ENCODE measurements around the gene PRKRIP1. TPM values are rescaled to one million over a fixed set of nuclear protein-coding genes. Genes with fewer than 3 reads are reported as not detected.

The PRKRIP1 gene
- total RNA-seq, 1 experiment from 2014 or later, result 24.9 TPM

- H3K27ac ChIP-seq (ENCODE audit: low read length), result no peak overlapping the region
- POLR2A ChIA-PET, result no interaction called here
- DNase-seq (ENCODE audit: low read depth, low spot score), result no peak
Measured at GRCh38 chr7:102451371-102452054, 55.4 kb downstream of the PRKRIP1 start.

GRCh38 chr7:102452451-102452850 lies 56.3 kb downstream of the PRKRIP1 start:
- no peak overlapping the region for H3K27ac ChIP-seq (ENCODE audit: low read length)
- ChIA-PET POLR2A (no interaction called here), CTCF (interaction anchor here (0.7 kb wide), 1 partner anchor 178 kb away, joined by 3 read pairs; no protein-coding TSS in a partner anchor)
- no peaks in the 10 kb centered on the region for H3K9me3 ChIP-seq (ENCODE audit: control insufficient read depth, insufficient read depth, low read depth, low read length)
- DNase-seq (ENCODE audit: low read depth, low spot score) (no peak), ATAC-seq (no peak)
- H3K4me1 ChIP-seq (ENCODE audit: control insufficient read depth, insufficient read depth, low read length), result peaks cover 9% of the 10 kb centered on the region
- no peaks in the 10 kb centered on the region for H3K36me3 ChIP-seq (ENCODE audit: control insufficient read depth, insufficient read depth, low read length)
- no TSS peak for BruUV-seq (replicated peaks)
- intact Hi-C loops (cut with micrococcal nuclease; ENCODE audit: unreplicated experiment) (no loop called here), in situ Hi-C loops (cut with HindIII; ENCODE audit: low pct_unique_long_range_greater_than_20kb, low sequenced_read_pairs) (no loop called here)
- H3K4me3 ChIP-seq (ENCODE audit: low read depth in 2 of 2, low read length in 2 of 2), result no peak overlapping the region
- TF ChIP-seq POLR2AphosphoS5 (IDR thresholded peaks at IDR 0.05; ENCODE audit: low read depth, low read length) (no peak), CTCF (IDR thresholded peaks at IDR 0.05) (no peak), TCF7L2 (IDR thresholded peaks at IDR 0.05; ENCODE audit: low read depth, low read length) (no peak), REST (IDR thresholded peaks at IDR 0.05; ENCODE audit: insufficient read depth in 1 of 2, low read depth in 2 of 2, low read length in 1 of 2) (no peak), SIN3A (IDR thresholded peaks at IDR 0.05; ENCODE audit: borderline replicate concordance, insufficient read depth, low read depth, low read length) (no peak)
- no peaks in the 10 kb centered on the region for H3K27me3 ChIP-seq (ENCODE audit: control insufficient read depth, insufficient read depth, low read length)

More at GRCh38 chr7:102451371-102452054, 55.4 kb downstream of the PRKRIP1 start:
- H3K9me3 ChIP-seq (ENCODE audit: control insufficient read depth, insufficient read depth, low read depth, low read length), result no peaks in the 10 kb centered on the region
- no peak overlapping the region for H3K4me3 ChIP-seq (ENCODE audit: low read depth in 2 of 2, low read length in 2 of 2)
- CTCF ChIA-PET, result interaction anchor here (0.7 kb wide), 1 partner anchor 269 kb away, joined by 5 read pairs; no protein-coding TSS in a partner anchor
- TF ChIP-seq TCF7L2 (IDR thresholded peaks at IDR 0.05; ENCODE audit: low read depth, low read length) (no peak), CTCF (IDR thresholded peaks at IDR 0.05) (no peak), SIN3A (IDR thresholded peaks at IDR 0.05; ENCODE audit: borderline replicate concordance, insufficient read depth, low read depth, low read length) (no peak), POLR2AphosphoS5 (IDR thresholded peaks at IDR 0.05; ENCODE audit: low read depth, low read length) (no peak), REST (IDR thresholded peaks at IDR 0.05; ENCODE audit: insufficient read depth in 1 of 2, low read depth in 2 of 2, low read length in 1 of 2) (no peak)
- H3K27me3 ChIP-seq (ENCODE audit: control insufficient read depth, insufficient read depth, low read length), result no peaks in the 10 kb centered on the region
- peak; percentile 60 for ATAC-seq
- peaks cover 7% of the 10 kb centered on the region for H3K4me1 ChIP-seq (ENCODE audit: control insufficient read depth, insufficient read depth, low read length)
- no TSS peak for BruUV-seq (replicated peaks)
- in situ Hi-C loops (cut with HindIII; ENCODE audit: low pct_unique_long_range_greater_than_20kb, low sequenced_read_pairs), result no loop called here
- intact Hi-C loops (cut with micrococcal nuclease; ENCODE audit: unreplicated experiment), result no loop called here
- no peaks in the 10 kb centered on the region for H3K36me3 ChIP-seq (ENCODE audit: control insufficient read depth, insufficient read depth, low read length)

Measured in Panc1 (cell line).